Measurements from ENCODE around the gene KCNE4. TPM values are rescaled to one million over a fixed set of nuclear protein-coding genes. Genes with fewer than 3 reads are reported as not detected.

KCNE4 gene
- total RNA-seq, 4 donors from 2014 or later, result 0.64 to 2.4 (median 2.1) TPM

GRCh38 chr2:223068071-223068470, 16.1 kb downstream of the KCNE4 start:
- no peaks in the 10 kb centered on the region for H3K4me1 ChIP-seq
- H3K27ac ChIP-seq, result no peak overlapping the region
- H3K4me3 ChIP-seq, result no peak overlapping the region
- DNase-seq (ENCODE audit: low spot score in 2 of 2), result no peak
- TF ChIP-seq POLR2AphosphoS5 (IDR thresholded peaks at IDR 0.05) (no peak), EP300 (IDR thresholded peaks at IDR 0.05) (no peak), POLR2A (IDR thresholded peaks at IDR 0.05) (no peak)
- TF ChIP-seq, protein P1, sequence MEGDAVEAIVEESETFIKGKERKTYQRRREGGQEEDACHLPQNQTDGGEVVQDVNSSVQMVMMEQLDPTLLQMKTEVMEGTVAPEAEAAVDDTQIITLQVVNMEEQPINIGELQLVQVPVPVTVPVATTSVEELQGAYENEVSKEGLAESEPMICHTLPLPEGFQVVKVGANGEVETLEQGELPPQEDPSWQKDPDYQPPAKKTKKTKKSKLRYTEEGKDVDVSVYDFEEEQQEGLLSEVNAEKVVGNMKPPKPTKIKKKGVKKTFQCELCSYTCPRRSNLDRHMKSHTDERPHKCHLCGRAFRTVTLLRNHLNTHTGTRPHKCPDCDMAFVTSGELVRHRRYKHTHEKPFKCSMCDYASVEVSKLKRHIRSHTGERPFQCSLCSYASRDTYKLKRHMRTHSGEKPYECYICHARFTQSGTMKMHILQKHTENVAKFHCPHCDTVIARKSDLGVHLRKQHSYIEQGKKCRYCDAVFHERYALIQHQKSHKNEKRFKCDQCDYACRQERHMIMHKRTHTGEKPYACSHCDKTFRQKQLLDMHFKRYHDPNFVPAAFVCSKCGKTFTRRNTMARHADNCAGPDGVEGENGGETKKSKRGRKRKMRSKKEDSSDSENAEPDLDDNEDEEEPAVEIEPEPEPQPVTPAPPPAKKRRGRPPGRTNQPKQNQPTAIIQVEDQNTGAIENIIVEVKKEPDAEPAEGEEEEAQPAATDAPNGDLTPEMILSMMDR (IDR thresholded peaks at IDR 0.05), result no peak
- no peaks in the 10 kb centered on the region for H3K27me3 ChIP-seq
- 43% methylated on average over 2 of the region's 2 CpGs for WGBS
- H3K36me3 ChIP-seq, result no peaks in the 10 kb centered on the region
- no peaks in the 10 kb centered on the region for H3K9me3 ChIP-seq

- no peak for DNase-seq (ENCODE audit: low spot score in 2 of 2)
- Histone ChIP-seq H3K9me3 (no peaks in the 10 kb centered on the region), H3K36me3 (no peaks in the 10 kb centered on the region), H3K4me1 (no peaks in the 10 kb centered on the region), H3K27ac (no peak overlapping the region), H3K4me3 (no peak overlapping the region), H3K27me3 (no peaks in the 10 kb centered on the region)
- TF ChIP-seq POLR2A (IDR thresholded peaks at IDR 0.05), result no peak
- TF ChIP-seq, protein P1 (IDR thresholded peaks at IDR 0.05), result no peak
- TF ChIP-seq POLR2AphosphoS5 (IDR thresholded peaks at IDR 0.05), result no peak
- no peak for TF ChIP-seq EP300 (IDR thresholded peaks at IDR 0.05)
- 91% methylated on average over 3 of the region's 3 CpGs for WGBS
Measured at GRCh38 chr2:223069465-223069864, 17.5 kb downstream of the KCNE4 start.

GRCh38 chr2:223069988-223070387, 18.0 kb downstream of the KCNE4 start:
- Histone ChIP-seq H3K27me3 (no peaks in the 10 kb centered on the region), H3K4me1 (no peaks in the 10 kb centered on the region), H3K4me3 (no peak overlapping the region), H3K36me3 (no peaks in the 10 kb centered on the region), H3K27ac (no peak overlapping the region), H3K9me3 (no peaks in the 10 kb centered on the region)
- no peak for TF ChIP-seq POLR2A (IDR thresholded peaks at IDR 0.05)
- no peak for TF ChIP-seq EP300 (IDR thresholded peaks at IDR 0.05)
- TF ChIP-seq, protein P1 (IDR thresholded peaks at IDR 0.05), result no peak
- TF ChIP-seq POLR2AphosphoS5 (IDR thresholded peaks at IDR 0.05), result no peak
- 97% methylated on average over 1 of the region's 1 CpG for WGBS
- DNase-seq (ENCODE audit: low spot score in 2 of 2), result no peak

DNA sequence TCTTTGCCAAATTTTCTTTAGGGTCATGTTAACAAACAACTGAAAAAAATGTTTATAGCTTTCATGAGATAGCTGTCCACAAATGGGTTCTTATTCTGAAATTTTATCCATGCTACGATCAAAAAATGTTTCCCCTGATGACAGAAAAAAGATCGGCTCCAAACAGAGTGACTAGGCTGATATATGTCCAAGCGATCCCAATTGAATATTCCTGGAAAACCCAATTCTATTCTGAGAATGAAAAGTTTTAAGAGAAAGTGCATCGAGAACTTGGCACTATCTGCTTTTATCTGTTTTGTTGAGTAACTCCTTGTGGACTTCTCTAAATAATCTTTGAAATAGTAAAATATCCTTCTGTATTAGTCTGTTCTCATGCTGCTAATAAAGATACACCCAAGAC, 19.1 kb downstream of the KCNE4 start:
- WGBS, result 65% methylated on average over 4 of the region's 4 CpGs
- Histone ChIP-seq H3K4me1 (no peaks in the 10 kb centered on the region), H3K9me3 (no peaks in the 10 kb centered on the region)

GRCh38 chr2:223072826-223073225, 20.8 kb downstream of the KCNE4 start:
- H3K9me3 ChIP-seq, result no peaks in the 10 kb centered on the region
- H3K36me3 ChIP-seq, result no peaks in the 10 kb centered on the region
- TF ChIP-seq EP300 (IDR thresholded peaks at IDR 0.05) (no peak), POLR2AphosphoS5 (IDR thresholded peaks at IDR 0.05) (no peak), POLR2A (IDR thresholded peaks at IDR 0.05) (no peak)
- TF ChIP-seq, protein P1 (IDR thresholded peaks at IDR 0.05), result no peak
- H3K4me3 ChIP-seq, result no peak overlapping the region
- 93% methylated on average over 3 of the region's 3 CpGs for WGBS
- H3K27me3 ChIP-seq, result no peaks in the 10 kb centered on the region
- H3K27ac ChIP-seq, result no peak overlapping the region
- no peaks in the 10 kb centered on the region for H3K4me1 ChIP-seq
- DNase-seq (ENCODE audit: low spot score in 2 of 2), result no peak

More for the DNA sequence above, 19.1 kb downstream of the KCNE4 start:
- DNase-seq (ENCODE audit: low spot score in 2 of 2), result no peak
- TF ChIP-seq POLR2A (IDR thresholded peaks at IDR 0.05), result no peak
- TF ChIP-seq EP300 (IDR thresholded peaks at IDR 0.05), result no peak
- no peak for TF ChIP-seq POLR2AphosphoS5 (IDR thresholded peaks at IDR 0.05)
- Histone ChIP-seq H3K4me3 (no peak overlapping the region), H3K36me3 (no peaks in the 10 kb centered on the region), H3K27me3 (no peaks in the 10 kb centered on the region), H3K27ac (no peak overlapping the region)

Measured in suprapubic skin (tissue), 4 donors.